HFFc6 (cell line): ENCODE results near the gene ZFYVE26. TPM values are rescaled to one million over a fixed set of nuclear protein-coding genes. Genes with fewer than 3 reads are reported as not detected.
A peak's percentile ranks its signal among the peaks of the same experiment; 100 is the strongest.

Source experiments
- DNase-seq: peaks from one replicate; pipeline ENCODE4 v3.0.0-alpha.2; 2018
- H3K27ac Mint-ChIP-seq: 2 replicates; pipeline ENCODE4 v1.8.0; 2020; ENCODE audit warnings: mild to moderate bottlenecking, mixed read lengths
- H3K27me3 Mint-ChIP-seq: 2 replicates; pipeline ENCODE4 v1.8.0; 2021; ENCODE audit warnings: mild to moderate bottlenecking, moderate library complexity, mixed read lengths; ENCODE audit not compliant: insufficient read depth
- H3K36me3 Mint-ChIP-seq: 2 replicates; pipeline ENCODE4 v1.8.0; 2021; ENCODE audit warnings: low read depth, mixed read lengths
- H3K4me1 Mint-ChIP-seq: 2 replicates; pipeline ENCODE4 v1.8.0; 2020; ENCODE audit warnings: low read depth, mixed read lengths
- H3K4me3 Mint-ChIP-seq: 2 replicates; pipeline ENCODE4 v1.8.0; 2020; ENCODE audit warnings: mild to moderate bottlenecking, moderate library complexity, mixed read lengths
- H3K9me3 Mint-ChIP-seq: 2 replicates; pipeline ENCODE4 v1.8.0; 2020; ENCODE audit warnings: mild to moderate bottlenecking, mixed read lengths
- total RNA-seq, 6 experiments: library from RNA; stranded (reverse); fragmentation: NEBNext Ultra II Directional; extraction: Animal tissue kit (Norgen Biotek cat#: 25700); gene quantifications; 2 replicates in 1 of 6; 3 replicates in 5 of 6; pipeline ENCODE4 v1.2.3, GENCODE V29; 2021
- TF ChIP-seq, protein P1 (sequence below): fragments of 200-600 bp; sonication (generic); IDR thresholded peaks from 2 replicates; pipeline ENCODE4 v1.5.0; 2021; ENCODE audit warnings: antibody characterized with exemption, mild to moderate bottlenecking

ZFYVE26 gene
- total RNA-seq, 6 experiments from 2014 or later, result 12.8 to 17.2 (median 14.7) TPM

DNA sequence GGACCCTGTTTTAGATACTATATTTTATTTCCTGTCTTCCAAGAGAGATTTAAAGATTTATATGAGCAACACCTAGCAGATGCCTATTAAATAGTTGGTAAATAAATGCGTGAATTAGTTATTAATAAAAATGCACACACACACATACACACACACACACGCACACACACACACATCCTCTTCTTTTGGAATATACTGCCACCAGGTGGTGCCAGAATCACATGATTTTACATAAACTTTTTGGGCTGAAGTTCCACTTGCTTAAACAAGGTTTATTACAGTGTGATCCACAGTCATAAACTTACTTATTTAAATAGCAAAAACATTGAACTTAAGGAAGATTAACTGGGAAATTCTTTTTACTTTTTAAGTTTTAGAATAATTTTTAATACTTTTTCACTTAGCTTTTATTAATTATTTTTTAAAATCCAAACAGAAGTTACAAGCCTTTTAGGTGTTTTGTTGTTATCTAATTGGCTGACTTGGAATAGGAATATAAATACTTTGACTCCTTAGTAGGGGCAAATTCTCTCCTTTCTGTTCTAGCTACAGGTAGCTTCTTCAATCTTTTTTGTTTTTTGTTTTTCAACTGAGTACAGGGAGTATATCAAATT is 20.7 kb upstream of the ZFYVE26 start:
- H3K4me3 Mint-ChIP-seq, result no peak overlapping the region
- no peaks in the 10 kb centered on the region for H3K9me3 Mint-ChIP-seq
- peak; percentile 83 for DNase-seq
- H3K36me3 Mint-ChIP-seq, result no peaks in the 10 kb centered on the region
- TF ChIP-seq, protein P1, sequence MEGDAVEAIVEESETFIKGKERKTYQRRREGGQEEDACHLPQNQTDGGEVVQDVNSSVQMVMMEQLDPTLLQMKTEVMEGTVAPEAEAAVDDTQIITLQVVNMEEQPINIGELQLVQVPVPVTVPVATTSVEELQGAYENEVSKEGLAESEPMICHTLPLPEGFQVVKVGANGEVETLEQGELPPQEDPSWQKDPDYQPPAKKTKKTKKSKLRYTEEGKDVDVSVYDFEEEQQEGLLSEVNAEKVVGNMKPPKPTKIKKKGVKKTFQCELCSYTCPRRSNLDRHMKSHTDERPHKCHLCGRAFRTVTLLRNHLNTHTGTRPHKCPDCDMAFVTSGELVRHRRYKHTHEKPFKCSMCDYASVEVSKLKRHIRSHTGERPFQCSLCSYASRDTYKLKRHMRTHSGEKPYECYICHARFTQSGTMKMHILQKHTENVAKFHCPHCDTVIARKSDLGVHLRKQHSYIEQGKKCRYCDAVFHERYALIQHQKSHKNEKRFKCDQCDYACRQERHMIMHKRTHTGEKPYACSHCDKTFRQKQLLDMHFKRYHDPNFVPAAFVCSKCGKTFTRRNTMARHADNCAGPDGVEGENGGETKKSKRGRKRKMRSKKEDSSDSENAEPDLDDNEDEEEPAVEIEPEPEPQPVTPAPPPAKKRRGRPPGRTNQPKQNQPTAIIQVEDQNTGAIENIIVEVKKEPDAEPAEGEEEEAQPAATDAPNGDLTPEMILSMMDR, result peak; percentile 85
- no peaks in the 10 kb centered on the region; the same call in 1 of the 2 replicates for H3K27me3 Mint-ChIP-seq
- H3K27ac Mint-ChIP-seq, result no peak overlapping the region
- H3K4me1 Mint-ChIP-seq, result no peaks in the 10 kb centered on the region

DNA sequence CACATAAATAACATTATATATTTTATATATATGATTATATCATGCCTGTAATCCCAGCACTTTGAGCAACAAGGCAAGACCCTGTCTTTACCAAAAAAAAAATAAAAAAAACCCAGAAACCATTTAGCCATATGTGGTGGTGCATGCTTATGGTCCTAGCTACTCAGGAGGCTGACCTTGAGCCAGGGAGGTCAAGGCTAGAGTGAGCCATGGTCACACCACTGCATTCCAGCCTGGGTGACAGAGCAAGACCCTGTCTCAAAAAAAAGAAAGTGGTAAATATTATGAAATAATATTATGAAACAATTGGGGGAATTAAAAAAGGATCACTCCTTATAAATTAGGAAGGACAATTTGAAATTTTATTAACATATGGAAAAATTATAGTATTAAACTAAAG is 19.2 kb upstream of the ZFYVE26 start:
- Mint-ChIP-seq H3K9me3 (no peaks in the 10 kb centered on the region), H3K4me1 (no peaks in the 10 kb centered on the region), H3K27me3 (no peaks in the 10 kb centered on the region; the same call in 1 of the 2 replicates), H3K36me3 (no peaks in the 10 kb centered on the region), H3K4me3 (no peak overlapping the region), H3K27ac (no peak overlapping the region)
- TF ChIP-seq, protein P1, result no peak
- no peak for DNase-seq

DNA sequence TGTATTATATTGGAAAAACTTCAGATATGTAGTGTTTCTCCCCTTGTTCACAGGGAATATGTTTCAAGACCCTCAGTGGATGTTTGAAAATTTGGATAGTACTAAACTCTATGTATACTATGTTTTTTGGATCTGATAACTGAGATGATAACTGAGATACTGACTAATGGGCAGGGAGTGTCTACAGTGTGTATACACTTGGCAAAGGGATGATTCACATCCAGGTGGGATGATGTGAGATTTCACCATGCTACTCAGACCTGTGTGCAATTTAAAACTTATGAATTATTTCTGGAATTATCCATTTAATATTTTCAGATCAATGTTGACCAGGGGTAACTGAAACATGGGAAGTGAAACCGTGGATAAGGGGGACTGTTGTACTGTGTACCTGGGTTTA is 17.0 kb upstream of the ZFYVE26 start:
- H3K9me3 Mint-ChIP-seq, result no peaks in the 10 kb centered on the region; the same call in 1 of the 2 replicates
- no peaks in the 10 kb centered on the region; the same call in 1 of the 2 replicates for H3K27me3 Mint-ChIP-seq
- H3K27ac Mint-ChIP-seq, result no peak overlapping the region
- DNase-seq, result no peak
- TF ChIP-seq, protein P1, result no peak
- H3K4me3 Mint-ChIP-seq, result no peak overlapping the region
- peaks cover 7% of the 10 kb centered on the region for H3K36me3 Mint-ChIP-seq
- H3K4me1 Mint-ChIP-seq, result no peaks in the 10 kb centered on the region

DNA sequence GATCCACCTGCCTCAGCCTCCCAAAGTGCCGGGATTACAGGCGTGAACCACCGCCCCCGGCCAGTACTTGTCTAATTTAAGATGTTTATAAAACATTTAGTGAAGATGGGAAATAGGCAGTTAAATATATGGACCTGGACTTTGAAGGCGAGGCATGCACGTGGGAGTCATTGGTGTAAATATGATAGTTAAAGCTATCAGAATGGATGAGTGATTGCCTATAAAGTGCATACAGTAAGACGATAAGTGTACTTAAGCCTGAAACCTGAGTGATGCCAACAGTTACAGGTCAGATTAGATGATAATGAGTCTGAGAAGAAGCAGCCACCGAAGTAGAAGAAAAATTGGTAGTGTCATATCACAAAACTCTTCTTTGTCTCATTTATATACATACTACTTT is 14.7 kb upstream of the ZFYVE26 start:
- Mint-ChIP-seq H3K4me3 (no peak overlapping the region), H3K9me3 (no peaks in the 10 kb centered on the region; the same call in 1 of the 2 replicates), H3K4me1 (no peaks in the 10 kb centered on the region), H3K36me3 (peaks cover 20% of the 10 kb centered on the region), H3K27ac (no peak overlapping the region), H3K27me3 (no peaks in the 10 kb centered on the region; the same call in 1 of the 2 replicates)
- no peak for DNase-seq
- TF ChIP-seq, protein P1, result no peak

DNA sequence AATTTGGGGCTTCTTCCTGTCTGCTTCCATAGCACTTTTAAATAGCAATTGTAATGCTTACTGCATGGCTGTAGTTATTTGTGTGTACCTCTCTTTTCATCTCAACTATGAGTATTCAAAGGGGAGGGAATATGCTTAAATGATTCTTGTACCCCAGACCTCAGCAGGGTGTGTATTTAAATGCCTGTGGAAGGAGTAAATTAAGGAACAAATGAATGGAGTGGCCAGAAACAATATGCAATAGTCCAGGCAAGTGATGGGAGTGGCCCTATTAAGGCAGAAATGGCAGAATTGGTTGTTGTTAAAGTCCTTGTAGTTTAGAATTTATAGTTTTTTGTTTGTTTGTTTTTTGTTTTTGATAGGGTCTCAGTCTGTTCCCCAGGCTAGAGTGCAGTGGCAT is 4.7 kb upstream of the ZFYVE26 start:
- Mint-ChIP-seq H3K36me3 (0 out of 2 replicates have a peak, but pooled peaks cover 5% of the 10 kb centered on the region), H3K4me3 (peak overlapping the region; percentile 98; the same call in 1 of the 2 replicates)

More for the DNA sequence above, 4.7 kb upstream of the ZFYVE26 start:
- DNase-seq, result no peak
- H3K27me3 Mint-ChIP-seq, result peaks cover 2% of the 10 kb centered on the region; the same call in 1 of the 2 replicates
- peak overlapping the region; percentile 88; the same call in 1 of the 2 replicates for H3K27ac Mint-ChIP-seq
- TF ChIP-seq, protein P1, result no peak
- H3K9me3 Mint-ChIP-seq, result no peaks in the 10 kb centered on the region; the same call in 1 of the 2 replicates
- H3K4me1 Mint-ChIP-seq, result peaks cover 24% of the 10 kb centered on the region
